CD4-positive, alpha-beta T cell treated with Interleukin-15 for 1 hour (primary cell): ENCODE results near the gene SDC1.

Source experiments
- DNase-seq: peaks from one replicate; pipeline ENCODE4 v3.0.0-alpha.2; 2020

SDC1 gene

DNA sequence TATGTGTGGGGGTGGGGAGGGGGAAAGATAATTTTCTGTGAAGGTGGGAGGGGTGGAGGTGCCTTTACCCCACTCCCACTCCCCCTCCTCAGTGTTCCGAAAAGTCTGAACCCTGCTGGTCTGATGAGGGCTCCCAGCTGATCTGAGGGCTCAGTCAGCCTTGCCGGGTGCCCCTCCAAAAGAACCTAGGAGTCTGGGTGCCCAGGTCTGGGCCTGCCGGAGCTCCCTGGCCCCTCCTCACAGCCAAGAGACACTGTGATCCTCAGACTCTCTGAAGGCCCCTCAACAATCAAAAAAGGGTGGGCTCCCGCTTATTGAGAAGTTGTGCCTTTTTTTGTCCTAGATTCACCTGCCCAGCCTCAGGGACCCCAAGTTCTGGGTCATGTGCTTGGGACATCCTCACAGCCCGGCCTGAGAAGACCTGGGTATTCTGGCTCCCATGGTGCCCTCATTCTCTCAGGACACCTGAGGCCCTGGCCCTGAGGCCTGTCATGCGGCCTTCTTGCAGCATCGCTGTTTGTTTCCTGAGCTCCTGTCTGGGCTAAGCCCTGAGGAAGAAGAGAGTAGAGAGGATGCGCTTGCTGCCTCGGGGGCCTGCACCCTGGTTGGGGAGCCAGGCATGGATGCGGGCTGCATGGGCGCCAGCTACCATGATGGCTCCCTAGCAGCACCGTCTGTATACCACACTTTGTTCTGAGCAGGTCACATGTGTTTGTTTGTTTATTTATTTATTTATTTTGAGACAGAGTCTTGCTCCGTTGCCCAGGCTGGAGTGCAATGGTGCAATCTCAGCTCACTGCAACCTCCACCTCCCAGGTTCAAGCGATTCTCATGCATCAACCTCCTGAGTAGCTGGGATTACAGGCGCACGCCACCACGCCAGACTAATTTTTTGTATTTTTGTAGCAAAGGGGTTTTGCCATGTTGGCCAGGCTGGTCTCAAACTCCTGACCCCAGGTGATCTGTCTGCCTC, 44.0 kb downstream of the SDC1 start:
- peak; percentile 2 for DNase-seq

DNA sequence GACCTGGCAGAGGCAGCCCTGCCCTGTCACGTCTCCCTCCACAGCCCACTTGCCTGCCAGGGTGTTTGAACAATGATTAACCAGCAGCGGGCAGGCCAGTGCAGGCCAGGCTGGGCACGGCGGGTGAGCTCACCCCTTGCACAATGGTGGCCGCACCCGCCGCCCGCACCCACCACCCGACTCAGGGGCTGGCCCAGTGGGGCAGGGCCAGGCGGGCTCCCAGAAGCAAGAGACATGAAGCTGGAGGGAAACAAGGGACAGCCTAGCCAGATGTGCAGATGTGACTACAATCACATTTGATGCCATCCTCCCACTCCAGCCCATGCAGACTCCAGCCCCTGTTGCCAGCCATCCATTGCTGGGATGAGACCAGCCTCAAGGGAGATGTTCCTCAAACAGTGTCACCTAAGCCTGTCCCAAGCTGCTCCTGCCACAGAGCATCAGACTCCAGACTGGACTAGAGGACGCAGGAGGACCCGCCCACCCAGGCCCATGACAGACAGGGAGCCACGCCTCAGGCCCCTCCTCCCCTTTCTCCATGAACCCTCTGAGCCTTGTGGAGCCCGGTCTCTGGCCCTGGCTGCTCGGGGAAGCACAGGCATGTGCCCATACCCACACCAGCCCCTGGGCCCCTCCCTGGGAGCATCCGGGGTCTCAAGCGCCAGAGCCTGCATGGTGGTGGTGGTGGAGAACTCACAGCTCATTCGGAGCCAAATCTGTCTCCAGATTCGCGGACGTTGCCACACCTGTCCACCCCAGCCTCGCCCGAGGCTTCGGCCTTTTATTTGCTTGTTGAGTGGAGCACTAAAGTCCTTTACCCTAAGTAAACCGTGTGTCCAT, 45.0 kb downstream of the SDC1 start:
- DNase-seq: peak; percentile 11

DNA sequence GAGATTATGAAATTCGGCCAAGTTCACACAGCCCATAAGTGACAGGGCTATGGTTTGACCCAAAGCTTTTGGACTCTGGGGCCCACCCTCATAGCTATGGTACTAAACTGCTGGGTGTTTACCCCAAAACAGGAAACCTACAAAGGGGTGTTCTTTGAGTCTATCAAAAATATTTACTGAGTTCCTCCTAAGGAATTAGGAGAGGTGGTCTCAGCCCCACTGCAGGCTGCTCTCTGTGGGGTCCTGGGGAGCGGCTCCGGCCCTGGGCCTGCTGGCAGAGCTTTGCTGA, 45.5 kb downstream of the SDC1 start:
- no peak for DNase-seq

GRCh38 chr2:20178666-20179465, 46.1 kb downstream of the SDC1 start:
- no peak for DNase-seq

- no peak for DNase-seq
These were observed 46.7 kb downstream of the SDC1 start for GRCh38 chr2:20178249-20178607.

GRCh38 chr2:20177556-20178248, 47.2 kb downstream of the SDC1 start:
- DNase-seq: peak; percentile 6

GRCh38 chr2:20176760-20177159, 48.2 kb downstream of the SDC1 start:
- no peak for DNase-seq

DNA sequence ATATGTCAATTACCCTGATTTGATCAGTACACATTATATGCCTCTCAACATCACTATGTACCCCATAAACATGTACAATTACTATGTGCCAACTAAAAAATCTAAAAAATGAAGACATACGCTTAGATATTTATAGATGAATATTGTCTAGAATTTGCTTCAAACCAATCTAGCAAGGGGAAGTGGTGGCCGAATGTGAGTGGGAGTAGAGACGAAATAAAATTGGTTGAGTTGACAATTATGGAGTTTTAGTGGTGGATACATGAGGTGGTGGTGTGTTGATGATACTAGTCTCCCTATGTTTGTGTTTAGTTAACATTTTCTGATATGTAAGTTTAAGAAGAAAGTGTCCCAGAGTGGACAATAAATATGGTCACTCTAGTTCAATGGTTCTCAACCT, 49.0 kb downstream of the SDC1 start:
- no peak for DNase-seq

DNA sequence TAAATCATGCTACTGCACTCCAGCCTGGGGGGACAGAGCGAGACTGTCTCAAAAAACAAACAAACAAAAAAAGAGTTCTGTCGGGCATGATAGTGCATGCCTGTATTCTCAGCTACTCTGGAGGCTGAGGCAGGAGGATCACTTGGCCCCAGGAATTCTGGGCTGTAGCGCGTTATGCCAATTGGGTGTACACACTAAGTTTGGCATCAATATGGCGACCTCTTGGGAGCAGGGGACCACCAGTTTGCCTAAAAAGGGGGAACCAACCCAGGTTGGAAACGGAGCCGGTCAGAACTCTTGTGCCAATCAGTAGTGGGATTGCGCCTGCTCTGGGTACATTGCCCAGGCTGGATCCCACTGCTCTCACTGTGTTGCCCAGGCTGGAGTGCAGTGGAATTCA, 49.7 kb downstream of the SDC1 start:
- DNase-seq: no peak

- no peak for DNase-seq
These were observed 50.5 kb downstream of the SDC1 start for GRCh38 chr2:20174410-20174809.

DNA sequence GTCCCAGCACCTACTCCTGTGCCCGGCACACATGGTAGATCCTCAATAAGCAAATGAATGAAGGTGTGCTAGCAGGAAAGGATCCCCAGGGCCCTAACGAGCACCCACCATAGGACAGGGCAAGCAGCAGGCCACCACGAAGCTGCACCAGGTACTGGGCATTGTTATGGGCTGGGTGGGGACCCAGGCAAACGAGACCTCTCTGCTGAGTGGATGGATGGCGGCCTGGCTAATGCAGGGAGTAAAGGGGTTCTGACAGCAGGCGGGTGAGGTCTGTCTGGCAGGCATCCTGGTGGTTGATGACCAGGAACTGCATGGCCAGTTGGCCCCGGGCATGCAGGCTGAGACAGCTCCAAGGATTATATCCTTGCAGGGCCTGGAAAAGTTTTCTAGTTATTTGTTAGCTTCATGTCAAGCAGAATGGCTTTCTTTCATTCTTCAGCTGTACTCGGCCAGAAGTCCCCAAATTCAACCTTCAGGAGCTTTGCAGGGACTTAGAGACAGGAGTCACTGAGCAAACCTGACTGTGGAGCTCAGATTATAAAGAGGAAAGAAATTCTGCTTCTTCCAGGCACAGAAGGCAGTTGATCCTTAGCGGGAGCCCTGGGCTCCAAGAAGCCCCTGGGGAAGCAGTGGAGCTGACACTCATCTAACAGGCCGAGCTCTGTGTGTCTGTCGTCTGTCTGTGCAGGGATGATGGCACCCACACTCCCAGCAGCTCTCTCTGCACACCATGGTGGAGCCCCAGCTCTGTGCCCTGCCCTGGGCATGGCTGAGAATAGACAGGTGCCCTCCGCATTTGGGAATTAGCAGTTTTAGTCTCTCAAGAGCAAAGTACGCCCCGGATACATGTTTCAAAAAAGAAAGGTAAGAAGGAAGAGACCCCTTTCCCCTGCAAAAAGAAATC, 51.2 kb downstream of the SDC1 start:
- DNase-seq: no peak

GRCh38 chr2:20173064-20173463, 51.9 kb downstream of the SDC1 start:
- DNase-seq: no peak

DNA sequence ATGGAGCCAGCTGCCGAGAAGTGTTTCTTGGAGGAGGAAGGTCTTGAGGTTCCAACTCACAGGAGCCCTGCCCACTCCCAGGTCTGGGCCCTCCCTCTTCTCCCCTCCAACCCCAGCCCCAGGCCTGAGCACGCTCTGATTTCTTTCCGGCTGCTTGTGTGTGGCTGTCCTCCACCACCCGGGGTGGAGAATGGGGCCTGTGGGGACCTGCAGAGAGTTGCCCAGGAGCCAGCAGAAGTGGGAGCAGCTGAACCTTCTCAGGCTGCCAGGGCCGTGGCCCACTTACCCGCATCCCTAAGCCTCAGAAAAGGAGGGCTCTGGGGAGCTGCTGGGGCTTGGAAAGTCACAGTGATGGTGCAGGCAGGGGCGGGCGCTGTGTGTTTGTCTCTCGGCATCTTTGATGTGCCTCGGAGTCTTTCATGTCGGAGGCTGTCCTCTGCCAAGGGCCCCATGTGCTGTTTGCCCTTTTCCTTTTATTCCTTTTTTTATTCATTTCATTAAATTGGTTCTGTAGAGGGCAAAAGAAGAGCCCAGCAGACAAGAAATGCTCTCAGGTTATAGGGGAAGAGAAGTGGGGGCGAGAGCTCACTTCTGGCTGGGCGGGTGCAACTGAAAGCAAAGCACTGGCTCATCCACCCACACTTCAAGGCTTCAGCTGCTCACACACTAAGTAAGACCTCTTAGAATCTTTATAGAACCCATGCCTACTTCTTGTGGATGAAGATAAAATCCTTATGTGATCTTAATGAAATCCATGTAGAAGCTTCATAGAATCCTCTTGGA, 52.5 kb downstream of the SDC1 start:
- no peak for DNase-seq

- no peak for DNase-seq
These were observed 53.4 kb downstream of the SDC1 start for GRCh38 chr2:20171445-20171977.

DNA sequence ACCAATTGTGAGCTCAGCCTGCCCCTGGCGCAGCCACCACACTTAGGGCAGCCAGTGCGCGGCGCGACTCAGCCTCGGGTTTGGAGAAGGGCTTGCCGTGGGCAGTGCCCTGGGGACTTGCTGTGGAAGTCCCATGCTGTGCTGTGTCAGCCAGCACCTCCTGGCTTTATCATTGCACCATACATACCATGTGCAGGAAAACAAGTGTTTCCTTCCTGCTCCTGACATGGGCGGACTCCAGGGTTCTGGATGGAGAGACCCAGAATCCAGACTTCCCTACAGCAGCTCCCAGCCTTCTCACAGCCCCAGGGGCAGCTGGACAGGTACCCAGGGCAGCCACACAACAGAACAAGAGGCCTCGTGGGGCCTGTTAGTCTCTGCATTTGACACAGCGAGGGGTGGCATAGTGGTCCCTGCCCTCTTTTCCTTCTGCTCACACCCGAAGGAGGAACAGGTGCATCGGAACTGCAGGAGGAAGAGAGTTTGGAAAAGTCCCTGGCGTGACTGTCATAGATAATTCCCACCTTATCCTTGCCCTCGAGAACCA, 54.2 kb downstream of the SDC1 start:
- no peak for DNase-seq

- no peak for DNase-seq
These were observed 54.9 kb downstream of the SDC1 start for GRCh38 chr2:20169796-20170703.

- no peak for DNase-seq
These were observed 55.9 kb downstream of the SDC1 start for GRCh38 chr2:20168727-20169696.
